ENCODE results near the gene UBE2Q2.
"Not testable (repeated sequence)": the region's sequence is repeated elsewhere in the genome, so short reads cannot be mapped to it uniquely, and the experiment has no call there.

Gene UBE2Q2

GRCh38 chr15:75842722-75843677, at the start of gene UBE2Q2:
Gene UBE2Q2 (plus strand): TSS chr15:75843447. CDS start chr15:75843667, 220 bp downstream.
- DNase-seq = peak in 45 of 56 donors; percentile 5 to 79 (median 48)

DNA sequence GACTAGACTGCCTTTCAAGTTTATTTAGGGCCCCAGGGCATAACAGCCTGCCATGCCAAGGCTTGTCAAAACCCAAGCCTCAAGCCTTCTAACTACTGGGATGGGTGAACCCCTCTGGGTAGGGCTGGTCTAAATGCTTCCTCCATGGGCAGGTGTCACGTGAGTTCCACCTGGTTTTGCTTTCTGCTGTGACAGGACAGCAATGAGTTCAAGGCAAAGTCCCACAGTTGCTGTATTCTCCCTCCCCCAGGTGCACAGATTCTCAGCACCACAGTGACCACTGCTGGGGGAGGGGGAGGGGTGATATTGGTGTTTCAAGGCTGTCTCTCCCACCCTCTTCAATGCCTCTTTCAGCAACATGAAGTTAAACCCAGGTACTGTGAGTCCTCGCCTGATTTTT, 46.9 kb upstream of the UBE2Q2 start:
- no peak for DNase-seq

GRCh38 chr15:75797146-75797545, 46.1 kb upstream of the UBE2Q2 start:
- not testable (repeated sequence) for DNase-seq

- no peak for DNase-seq
Measured at GRCh38 chr15:75799190-75799589, 44.1 kb upstream of the UBE2Q2 start.

- not testable (repeated sequence) for DNase-seq
Measured at GRCh38 chr15:75800409-75800808, 42.8 kb upstream of the UBE2Q2 start.

DNA sequence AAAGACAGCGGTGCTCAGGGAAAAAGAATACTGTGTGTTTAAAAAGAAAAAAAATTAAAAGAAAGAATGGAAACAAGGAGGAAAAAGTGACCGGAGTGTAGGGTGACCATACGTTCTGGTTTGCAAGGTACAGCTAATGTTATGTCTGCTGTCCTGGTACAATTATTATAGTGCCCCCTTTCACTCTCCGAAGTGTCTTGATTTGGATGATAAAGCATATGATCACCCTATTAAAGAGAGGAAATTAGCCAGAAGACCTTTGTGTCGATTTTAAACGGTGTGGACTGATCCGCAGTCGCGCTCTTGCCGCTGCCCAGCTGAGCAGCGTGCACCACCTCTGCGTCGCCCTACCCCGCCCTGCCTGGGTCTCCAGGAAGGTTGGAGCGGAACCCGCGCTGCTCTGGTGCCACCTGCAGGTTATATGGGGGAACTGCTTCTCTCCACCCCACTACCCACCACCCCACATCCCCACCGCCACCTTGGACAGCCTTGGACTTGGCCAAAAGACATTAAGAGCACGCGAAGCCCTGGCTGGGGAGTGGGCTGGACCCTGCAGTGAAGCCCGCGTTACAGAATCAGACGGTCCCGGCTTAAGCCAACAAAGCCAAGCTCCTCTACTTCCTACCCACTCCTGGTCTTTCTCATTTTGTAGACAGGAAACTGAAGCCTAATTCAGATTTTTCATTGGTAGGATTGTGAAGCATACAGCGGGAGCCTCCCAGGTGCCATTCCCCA, 41.2 kb upstream of the UBE2Q2 start:
- DNase-seq = peak in 49 of 56 donors; percentile 5 to 76 (median 45)

GRCh38 chr15:75807486-75807885, 35.8 kb upstream of the UBE2Q2 start:
- DNase-seq = not testable (repeated sequence)

GRCh38 chr15:75808009-75808408, 35.2 kb upstream of the UBE2Q2 start:
- not testable (repeated sequence) for DNase-seq

DNA sequence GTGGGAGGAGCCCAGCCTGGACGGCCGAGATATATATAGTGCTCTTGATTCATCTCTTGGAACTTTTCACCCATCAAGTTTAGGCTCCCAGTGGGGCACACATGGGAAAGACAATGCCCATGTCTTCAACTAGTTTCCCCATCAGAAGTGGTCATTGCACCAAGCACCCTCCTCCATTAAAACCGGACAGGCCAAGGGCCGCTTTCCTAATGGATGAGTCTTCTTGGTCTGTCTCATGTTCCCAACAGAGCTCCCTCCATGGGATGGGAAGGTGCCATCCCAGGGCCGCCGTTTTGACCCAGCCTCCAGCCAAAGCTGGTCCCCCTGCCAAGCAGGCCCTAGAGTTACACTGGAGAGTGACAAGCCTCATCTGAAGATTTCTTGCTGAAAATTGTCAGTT, 34.7 kb upstream of the UBE2Q2 start:
- DNase-seq = no peak

DNA sequence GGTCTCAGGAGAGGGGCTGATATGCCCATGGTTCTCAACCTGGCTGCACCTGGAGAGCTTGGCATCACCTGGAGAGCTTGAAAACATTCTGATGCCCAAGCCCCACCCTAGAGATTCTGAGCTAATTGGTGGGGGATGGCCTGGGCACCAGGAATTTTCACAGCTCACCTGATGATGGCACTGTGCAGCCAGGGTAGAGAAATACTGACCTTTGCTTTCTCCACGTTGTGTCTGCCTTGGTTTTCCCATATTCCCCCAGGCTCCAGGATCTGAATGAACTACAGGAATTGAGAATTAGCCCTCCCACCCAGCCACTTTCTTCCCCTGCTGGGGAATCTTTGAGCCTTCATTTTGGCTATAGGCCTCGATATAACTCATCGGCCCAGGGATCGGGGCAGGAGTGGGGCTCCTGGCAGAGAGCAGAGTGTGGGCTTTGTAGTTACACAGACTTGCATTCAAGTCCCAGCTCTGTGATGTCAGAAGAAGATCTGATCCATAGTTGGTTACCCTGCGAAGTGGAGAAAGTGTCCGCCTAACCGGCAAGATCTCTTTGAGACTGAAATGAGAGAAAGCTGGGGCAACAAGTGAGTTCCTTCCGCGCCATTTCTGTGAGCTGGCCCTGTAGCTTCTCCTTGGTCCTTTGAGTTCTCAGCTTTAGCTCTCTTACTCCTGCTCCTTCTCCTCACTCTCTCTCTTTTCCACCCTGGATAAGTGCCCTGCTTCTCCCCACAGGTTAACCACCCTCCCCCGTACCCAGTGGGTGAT, 33.1 kb upstream of the UBE2Q2 start:
- DNase-seq = no peak

DNA sequence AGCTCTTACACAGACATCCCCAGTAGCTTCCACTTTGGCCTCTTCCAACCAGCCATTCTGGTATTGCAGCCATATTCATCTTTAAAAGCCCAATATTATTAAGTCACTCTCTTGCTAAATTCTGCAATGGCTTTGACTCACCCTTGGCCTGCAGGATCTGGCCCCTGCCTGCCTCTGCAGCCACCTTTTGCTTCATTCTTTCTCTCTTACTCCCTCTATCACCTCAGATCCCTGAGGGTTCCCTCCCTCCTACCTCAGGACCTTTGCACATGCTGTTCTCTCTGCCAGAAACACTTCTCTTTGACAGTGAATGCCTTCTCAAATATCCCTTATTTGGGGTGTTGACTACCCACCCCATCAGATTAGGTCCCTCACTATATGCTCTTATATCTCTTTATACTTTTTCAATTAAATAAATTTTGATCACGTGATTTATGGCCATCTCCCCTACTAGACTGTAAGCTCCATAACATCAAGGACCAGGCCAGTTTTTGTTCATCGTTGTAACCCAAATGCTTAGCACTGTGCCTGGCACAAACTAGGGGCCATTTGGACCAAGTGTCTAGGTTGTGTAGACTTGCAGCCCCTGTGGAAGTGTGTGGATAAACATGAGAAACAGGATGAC, 32.3 kb upstream of the UBE2Q2 start:
- DNase-seq = no peak

GRCh38 chr15:75811626-75812025, 31.6 kb upstream of the UBE2Q2 start:
- no peak for DNase-seq

GRCh38 chr15:75814794-75815193, 28.5 kb upstream of the UBE2Q2 start:
- DNase-seq = no peak

- no peak for DNase-seq
Measured at GRCh38 chr15:75815811-75816719, 27.2 kb upstream of the UBE2Q2 start.

GRCh38 chr15:75817138-75817935, 25.9 kb upstream of the UBE2Q2 start:
- no peak for DNase-seq

GRCh38 chr15:75820206-75820605, 23.0 kb upstream of the UBE2Q2 start:
- no peak for DNase-seq

DNA sequence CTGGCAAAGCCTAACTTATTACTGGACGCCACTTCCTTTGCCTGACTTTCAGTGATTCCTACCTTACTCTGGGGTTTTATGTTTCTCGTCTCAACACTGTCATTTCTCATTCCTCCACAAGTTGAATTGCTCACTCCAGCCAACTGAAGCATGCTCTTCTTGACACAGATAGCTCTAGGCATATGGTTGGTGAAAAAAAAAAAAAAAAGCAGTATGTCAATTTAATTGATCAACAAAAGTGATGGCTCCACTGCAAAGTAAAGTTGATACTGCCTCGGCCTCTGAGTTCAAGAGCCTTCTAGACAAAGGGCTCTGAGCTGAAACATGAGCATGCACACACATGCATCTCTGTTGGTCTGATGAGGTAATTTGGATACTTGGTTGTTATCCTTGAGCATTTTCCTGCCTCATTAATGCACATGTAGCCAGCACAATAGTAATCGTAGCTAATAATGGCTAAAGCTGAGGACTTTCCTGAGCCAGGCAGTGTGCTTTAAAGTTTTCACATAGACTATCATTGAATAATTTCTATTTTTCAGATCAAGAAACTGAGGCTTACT, 21.4 kb upstream of the UBE2Q2 start:
- no peak for DNase-seq

GRCh38 chr15:75822685-75823278, 20.5 kb upstream of the UBE2Q2 start:
- DNase-seq = no peak

All from nucleus accumbens (tissue), 56 donors.